Liver (tissue), 9 donors: ENCODE data around the gene WNK1. TPM values are rescaled to one million over a fixed set of nuclear protein-coding genes. Genes with fewer than 3 reads are reported as not detected.
"Not testable (repeated sequence)": the region's sequence is repeated elsewhere in the genome, so short reads cannot be mapped to it uniquely, and the experiment has no call there.

Experiments
- DNase-seq: peaks from one replicate; pipeline ENCODE4 v3.0.0-alpha.2; 2017; ENCODE audit warnings: low spot score
- H3K27ac ChIP-seq, 2 donors: one replicate each; pipeline ENCODE4 v1.7.0; 2013; ENCODE audit warnings: inconsistent platforms in 2 of 2, low read length in 2 of 2, control low read depth in 1 of 2, low read depth in 1 of 2, mild to moderate bottlenecking in 1 of 2
- H3K27me3 ChIP-seq, 4 donors: one replicate each; pipeline versions ENCODE4 v1.6.1 to v1.7.0; 2013; ENCODE audit warnings: low read length in 3 of 4, inconsistent platforms in 1 of 4, mild to moderate bottlenecking in 1 of 4, moderate library complexity in 1 of 4; ENCODE audit not compliant: control insufficient read depth in 4 of 4, insufficient read depth in 4 of 4
- H3K36me3 ChIP-seq, 4 donors: one replicate each; pipeline versions ENCODE4 v1.6.1 to v1.7.0; 2013; ENCODE audit warnings: low read length in 3 of 4, mild to moderate bottlenecking in 3 of 4, low read depth in 1 of 4, moderate library complexity in 1 of 4; ENCODE audit not compliant: control insufficient read depth in 4 of 4, insufficient read depth in 3 of 4
- H3K4me1 ChIP-seq, 4 donors: one replicate each; pipeline versions ENCODE4 v1.6.1 to v1.7.0; 2013; ENCODE audit warnings: low read length in 3 of 4, mild to moderate bottlenecking in 3 of 4, moderate library complexity in 1 of 4; ENCODE audit not compliant: control insufficient read depth in 4 of 4, insufficient read depth in 4 of 4
- H3K4me3 ChIP-seq, 3 donors: one replicate each; pipeline versions ENCODE4 v1.6.1 to v1.7.0; 2013; ENCODE audit warnings: low read length in 3 of 3, control low read depth in 1 of 3, low read depth in 1 of 3, mild to moderate bottlenecking in 1 of 3
- H3K9ac ChIP-seq, 2 donors: one replicate each; pipeline ENCODE4 v1.7.0; 2013; ENCODE audit warnings: low read length in 2 of 2, mild to moderate bottlenecking in 2 of 2, moderate library complexity in 2 of 2, control low read depth in 1 of 2, low read depth in 1 of 2
- H3K9me3 ChIP-seq, 4 donors: one replicate each; pipeline versions ENCODE4 v1.6.1 to v1.7.0; 2013; ENCODE audit warnings: low read length in 3 of 4; ENCODE audit not compliant: control insufficient read depth in 4 of 4
- CTCF ChIP-seq: fragments of 150-350 bp; IDR thresholded peaks from 2 replicates; pipeline ENCODE4 v1.5.1; 2017; ENCODE audit warnings: improper control_type of control experiment, low read depth, low read length; ENCODE audit not compliant: missing input control
- EGR1 ChIP-seq, 2 donors: IDR thresholded peaks; 2 replicates each; pipeline ENCODE4 v1.6.1; 2016 to 2018; ENCODE audit warnings: antibody characterized with exemption in 2 of 2, low read depth in 2 of 2
- HNF4A ChIP-seq, 2 donors: conservative IDR thresholded peaks; 2 replicates each; pipeline ENCODE4 v1.6.1; 2016; ENCODE audit warnings: antibody characterized with exemption in 2 of 2, mild to moderate bottlenecking in 2 of 2
- HNF4G ChIP-seq: IDR thresholded peaks from 2 replicates; pipeline ENCODE4 v1.6.1; 2016; ENCODE audit warnings: antibody characterized with exemption
- JUND ChIP-seq, 2 donors: IDR thresholded peaks; 2 replicates each; pipeline ENCODE4 v1.6.1; 2016; ENCODE audit warnings: antibody characterized with exemption in 2 of 2
- MAX ChIP-seq: IDR thresholded peaks from 2 replicates; pipeline ENCODE4 v1.6.1; 2016; ENCODE audit warnings: antibody characterized with exemption
- NR2F2 ChIP-seq: IDR thresholded peaks from 2 replicates; pipeline ENCODE4 v1.6.1; 2016; ENCODE audit warnings: antibody characterized with exemption
- RAD21 ChIP-seq, 2 donors: IDR thresholded peaks; 2 replicates each; pipeline ENCODE4 v1.6.1; 2016; ENCODE audit warnings: antibody characterized with exemption in 2 of 2, mild to moderate bottlenecking in 2 of 2
- RXRA ChIP-seq, 2 donors: IDR thresholded peaks; 2 replicates each; pipeline ENCODE4 v1.6.1; 2017 to 2018; ENCODE audit warnings: antibody characterized with exemption in 2 of 2, mild to moderate bottlenecking in 1 of 2
- SP1 ChIP-seq: IDR thresholded peaks from 2 replicates; pipeline ENCODE4 v1.6.1; 2018; ENCODE audit warnings: antibody characterized with exemption, mild to moderate bottlenecking
- TAF1 ChIP-seq: conservative IDR thresholded peaks from 2 replicates; pipeline ENCODE4 v1.6.1; 2016; ENCODE audit warnings: antibody characterized with exemption, mild to moderate bottlenecking
- WGBS: extraction: QIAGEN DNeasy Blood & Tissue Kit; methylation state at CpG from one replicate; pipeline ENCODE4 v1.1.7; 2013; 5-methylcytosine and 5-hydroxymethylcytosine counted together
- polyA plus RNA-seq, 2 donors: library from polyadenylated mRNA; stranded (reverse) in 1 of 2; unstranded in 1 of 2; fragments of 200-250 nt in 1 of 2; fragments of >200 nt in 1 of 2; fragmentation: Nextera tagmentation in 1 of 2; extraction: Ambion mirVana in 1 of 2; gene quantifications; one replicate each; pipeline versions ENCODE4 v1.2.1 to v1.2.3, GENCODE V29; 2013 to 2015
- total RNA-seq, 2 donors: library from RNA; depleted of rRNA; stranded (reverse); fragments of >200 nt; gene quantifications; one replicate each; pipeline ENCODE4 v1.2.3, GENCODE V29; 2014
- donor health status: healthy.
- donor health status: healthy.
- donor health status: healthy.
- donor health status: healthy.
- donor health status: healthy.

WNK1 gene
- total and polyA plus RNA-seq, 4 donors, result 22.4 to 299 (median 53.8) TPM

- no peak overlapping the region for H3K4me3 ChIP-seq
- H3K4me1 ChIP-seq, result no peaks in the 10 kb centered on the region
- TF ChIP-seq HNF4G, result no peak
- no peak for TF ChIP-seq RAD21 (IDR thresholded peaks at IDR 0.05)
- no peak for TF ChIP-seq EGR1 (IDR thresholded peaks at IDR 0.05; ENCODE audit: low read depth in 2 of 2)
- no peak for TF ChIP-seq JUND (IDR thresholded peaks at IDR 0.05)
- TF ChIP-seq CTCF, result no peak
- no peak for TF ChIP-seq NR2F2
- TF ChIP-seq MAX, result no peak
- no peak for TF ChIP-seq SP1
- no peak for TF ChIP-seq TAF1
- no peak for TF ChIP-seq RXRA (IDR thresholded peaks at IDR 0.05)
- TF ChIP-seq HNF4A (conservative IDR thresholded peaks at IDR 0.05), result no peak
- no peak overlapping the region for H3K9ac ChIP-seq
- WGBS, result 97% methylated on average over 5 of the region's 5 CpGs
- DNase-seq, result no peak
- peaks cover 11 to 37% (median 22%) of the 10 kb centered on the region in 4 donors for H3K36me3 ChIP-seq
- H3K27ac ChIP-seq, result no peak overlapping the region
- no peaks in the 10 kb centered on the region for H3K9me3 ChIP-seq
- H3K27me3 ChIP-seq, result no peaks in the 10 kb centered on the region
Observed at GRCh38 chr12:931060-931459, 178.7 kb downstream of the WNK1 start.

- no peaks in the 10 kb centered on the region for H3K27me3 ChIP-seq
- no peak overlapping the region for H3K9ac ChIP-seq
- no peak overlapping the region for H3K27ac ChIP-seq
- H3K4me3 ChIP-seq, result no peak overlapping the region
- no peaks in the 10 kb centered on the region for H3K9me3 ChIP-seq
- WGBS, result 81% methylated on average over 4 of the region's 4 CpGs
- no peak for DNase-seq
- peaks cover 8 to 32% (median 21%) of the 10 kb centered on the region in 4 donors for H3K36me3 ChIP-seq
- H3K4me1 ChIP-seq, result no peaks in the 10 kb centered on the region
- TF ChIP-seq JUND (IDR thresholded peaks at IDR 0.05) (no peak), SP1 (no peak), NR2F2 (no peak), RAD21 (IDR thresholded peaks at IDR 0.05) (no peak)
Observed at GRCh38 chr12:931591-931990, 179.2 kb downstream of the WNK1 start.

GRCh38 chr12:935891-936290 lies 183.5 kb downstream of the WNK1 start:
- H3K9ac ChIP-seq, H3K27me3 ChIP-seq, DNase-seq, H3K27ac ChIP-seq, H3K9me3 ChIP-seq, H3K36me3 ChIP-seq, H3K4me1 ChIP-seq, H3K4me3 ChIP-seq: not testable (repeated sequence)
- 94% methylated on average over 12 of the region's 12 CpGs for WGBS
